ENCODE measurements around the gene C17orf58. TPM values are rescaled to one million over a fixed set of nuclear protein-coding genes. Genes with fewer than 3 reads are reported as not detected.

C17orf58 gene
- total and polyA plus RNA-seq, 2 of the 8 experiments (the other 6 are each of a cell fraction or from before 2014, with no cell fraction given): 22.6 to 24.1 TPM

DNA sequence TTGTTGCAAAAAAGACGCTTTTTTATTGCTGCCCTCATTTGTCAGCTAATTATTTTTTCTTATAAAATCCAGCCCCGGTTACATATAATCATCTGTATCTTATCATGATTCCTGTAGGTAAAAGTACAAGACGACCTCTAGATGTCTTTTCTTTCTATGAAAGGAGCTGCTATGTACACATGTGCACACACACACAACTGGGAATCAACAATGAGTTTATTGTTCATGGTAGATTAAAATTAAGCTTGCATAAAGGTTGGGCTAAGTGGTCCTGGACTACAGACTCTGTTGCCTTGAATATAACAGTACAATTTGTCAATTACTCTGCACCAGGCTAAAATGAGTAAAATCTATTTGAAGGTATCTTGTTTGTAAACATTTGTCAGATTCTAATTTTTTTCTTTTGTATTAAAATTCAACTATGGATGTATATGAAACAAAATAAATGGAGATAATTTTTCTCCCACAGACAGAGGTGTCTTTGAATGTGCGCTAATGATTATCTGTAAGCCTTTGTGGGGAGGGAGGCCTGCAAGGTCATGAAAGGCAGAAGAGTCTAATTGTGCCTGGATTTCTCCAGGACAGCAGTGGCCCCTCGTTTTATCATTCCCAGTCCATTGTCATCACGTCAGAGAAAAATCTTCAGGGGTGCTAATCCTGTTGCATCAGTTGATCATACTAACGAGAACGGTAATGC is 13.4 kb downstream of the C17orf58 start (continued):
- TF ChIP-seq EZH2 (IDR thresholded peaks at IDR 0.05; ENCODE audit: low read depth, low read length, severe bottlenecking): no peak
- no peak for TF ChIP-seq ATF2 (IDR thresholded peaks at IDR 0.05; ENCODE audit: low read length)

Measured in H1 (cell line).